HG03460 (cell line): ENCODE measurements around the gene ARPP21.
"Not testable (repeated sequence)": the region's sequence is repeated elsewhere in the genome, so short reads cannot be mapped to it uniquely, and the experiment has no call there.

Source experiments
- ATAC-seq: cut with Tn5 transposase; IDR thresholded peaks from one replicate; pipeline ENCODE4 v1.9.1; 2021; ENCODE audit not compliant: unreplicated experiment

ARPP21 gene

DNA sequence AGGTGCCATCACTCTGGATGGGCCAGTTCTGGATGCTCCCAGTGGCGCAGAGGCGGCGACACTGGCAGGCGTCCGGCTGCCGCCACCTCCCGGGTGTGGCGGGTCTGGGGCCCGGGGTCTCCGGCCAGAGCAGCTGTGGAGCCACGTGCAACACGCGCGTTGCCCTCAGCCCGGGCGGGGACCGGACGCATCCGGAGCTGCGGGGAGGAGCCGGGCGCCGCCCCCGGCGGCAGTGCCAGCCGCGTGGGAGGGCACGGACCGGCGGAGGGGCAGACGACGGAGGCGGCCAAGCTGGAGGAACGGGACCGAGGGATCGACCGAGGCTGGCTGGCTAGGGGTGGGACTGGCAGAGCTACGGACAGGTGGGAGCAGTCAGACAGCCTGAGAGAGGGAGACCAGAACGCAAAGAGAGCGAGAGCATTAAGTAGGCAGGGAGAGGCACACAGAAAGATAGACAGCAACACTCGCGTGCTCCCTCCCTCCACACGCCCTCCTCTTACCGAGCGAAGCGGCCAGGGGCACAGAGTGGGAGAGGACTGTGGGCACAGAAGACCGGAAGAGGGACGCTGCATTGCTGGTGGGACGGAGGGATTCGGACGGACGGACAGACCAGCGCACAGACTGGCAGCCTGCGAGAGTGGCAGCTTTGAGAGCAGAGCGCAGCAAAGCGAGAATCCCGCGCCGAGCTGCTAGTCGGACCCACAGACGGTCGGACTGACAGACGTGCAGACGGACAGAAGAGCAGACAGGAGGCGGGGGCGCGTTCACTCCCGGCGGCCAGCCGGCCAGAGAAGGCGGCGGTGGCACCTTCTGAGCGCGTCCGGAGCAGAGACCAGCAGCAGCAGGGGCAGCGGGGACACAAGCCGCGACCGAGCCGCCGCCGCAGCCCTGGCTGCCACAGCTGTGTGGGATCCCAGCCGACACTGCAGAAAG lies at the start of gene ARPP21:
ARPP21 (plus strand) TSS at position 272 of the 933 bp plus-strand sequence. CDS start 42,227 bp downstream, outside the sequence.
- ATAC-seq, result no peak

DNA sequence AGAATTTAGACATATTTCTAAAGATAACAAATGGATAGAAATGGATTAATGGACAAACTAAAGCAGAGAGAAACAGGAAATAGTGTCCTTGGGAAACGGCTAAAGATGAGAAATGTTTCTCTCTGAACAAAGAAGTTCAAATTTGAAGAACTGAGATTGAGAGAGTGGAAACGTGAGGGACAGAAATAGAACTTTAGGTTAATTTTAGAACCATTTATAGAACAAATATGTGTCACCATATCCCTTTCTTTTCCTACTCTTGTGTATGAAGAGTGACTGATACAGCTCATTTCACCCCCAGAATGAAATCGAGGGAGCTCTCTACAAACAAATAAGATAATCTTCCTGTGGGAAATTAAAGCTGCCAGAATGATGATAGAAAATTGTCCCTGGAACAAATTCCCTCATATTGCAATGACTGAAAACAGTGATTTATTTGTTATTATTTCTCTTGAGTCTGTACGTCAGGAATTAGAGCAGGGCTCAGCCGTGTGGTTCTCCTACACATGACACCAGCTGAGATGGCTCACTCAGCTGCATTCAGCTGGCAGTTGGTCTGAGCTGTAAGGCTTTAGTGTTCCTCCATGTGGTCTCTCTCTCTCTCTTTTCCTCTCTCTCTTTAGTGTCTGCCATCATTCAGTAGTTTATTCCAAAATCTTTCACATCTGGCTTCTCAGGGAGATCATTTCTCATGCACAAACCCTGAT lies 46.6 kb upstream of the ARPP21 start:
- ATAC-seq, result no peak

DNA sequence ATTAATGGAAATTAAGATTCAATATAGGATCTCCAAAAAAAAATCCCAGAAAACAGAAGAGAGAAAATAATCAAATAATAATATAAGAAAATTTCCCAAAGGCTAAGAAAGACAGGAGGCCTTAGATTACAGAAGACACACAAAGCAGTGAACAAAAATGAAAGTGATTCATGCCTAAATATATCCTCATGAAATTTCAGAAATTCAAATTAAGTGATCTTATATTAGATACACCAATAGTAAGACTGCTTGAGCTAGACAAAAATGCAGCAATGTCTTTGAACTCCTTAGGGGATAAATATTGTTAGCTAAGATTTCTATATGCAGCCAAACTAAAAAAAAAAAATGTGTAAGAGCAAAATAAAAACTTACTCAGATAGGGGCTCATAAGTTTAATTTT lies 44.6 kb upstream of the ARPP21 start:
- no peak for ATAC-seq

DNA sequence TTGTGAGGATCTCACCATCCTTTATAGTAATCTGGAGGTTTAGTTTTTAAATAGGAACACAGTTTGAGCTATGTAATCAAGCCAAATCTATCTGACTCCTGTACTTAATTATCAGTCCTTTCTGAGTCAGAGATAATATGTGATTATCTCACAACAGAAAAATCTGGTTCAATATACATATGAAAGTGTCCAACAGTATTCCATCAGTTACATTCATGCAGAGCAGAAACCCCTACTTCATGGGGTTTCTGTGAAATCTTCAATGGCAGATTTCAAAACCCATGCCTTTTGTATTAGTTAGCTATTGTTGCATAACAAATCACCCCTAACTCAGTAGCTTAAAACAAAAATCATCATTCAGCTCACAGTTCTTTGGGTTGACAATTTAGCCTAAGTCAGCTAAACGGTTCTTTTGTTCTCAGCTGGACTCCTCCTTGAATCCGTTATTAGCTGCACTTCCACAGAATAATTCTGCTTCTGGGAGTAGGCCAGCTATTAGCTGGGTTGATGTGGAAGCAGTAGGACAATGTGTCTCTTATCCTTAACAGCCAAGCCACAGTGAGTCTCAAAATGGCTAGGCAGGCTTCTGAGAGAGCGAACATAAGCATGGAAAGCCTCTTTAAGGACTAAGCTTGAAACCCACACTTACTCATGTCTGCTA lies 42.9 kb upstream of the ARPP21 start:
- ATAC-seq, result no peak

DNA sequence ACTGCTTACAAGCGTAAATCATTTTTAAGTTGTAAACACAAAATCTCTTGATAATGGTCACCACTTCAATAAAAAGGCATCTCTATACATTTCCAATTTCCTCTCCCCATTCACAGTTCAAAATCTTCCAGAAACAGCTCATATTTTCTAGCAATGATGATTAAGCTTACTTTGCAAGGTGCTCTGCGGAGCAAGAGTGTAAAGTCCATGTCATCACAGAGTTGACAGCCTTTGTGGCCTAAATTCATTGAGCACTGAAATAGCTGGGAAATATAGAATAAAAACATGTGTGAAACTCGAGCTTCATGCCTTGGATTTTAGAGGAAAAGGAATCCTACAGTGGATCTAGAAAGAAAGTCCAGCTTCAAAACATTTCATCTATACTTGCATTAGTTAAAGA lies 41.8 kb upstream of the ARPP21 start:
- no peak for ATAC-seq

DNA sequence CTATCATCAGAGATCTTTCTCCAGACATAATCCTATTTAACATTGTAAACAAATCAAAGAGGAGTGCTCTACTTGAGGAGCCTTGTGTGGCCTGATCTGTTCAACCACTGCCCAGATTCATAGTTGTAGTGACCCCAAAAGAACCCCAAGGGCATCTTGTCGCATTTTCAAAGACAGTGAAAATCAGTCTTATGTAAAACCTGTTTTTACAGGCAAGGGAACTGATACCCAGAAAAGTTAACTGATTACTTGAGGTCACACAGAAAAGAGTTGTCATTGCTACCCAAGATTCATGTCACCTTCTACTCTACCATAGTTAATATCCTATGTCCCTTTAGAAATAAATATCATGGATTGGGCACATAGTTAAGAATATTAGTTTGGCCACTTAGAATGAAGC lies 40.5 kb upstream of the ARPP21 start:
- no peak for ATAC-seq

DNA sequence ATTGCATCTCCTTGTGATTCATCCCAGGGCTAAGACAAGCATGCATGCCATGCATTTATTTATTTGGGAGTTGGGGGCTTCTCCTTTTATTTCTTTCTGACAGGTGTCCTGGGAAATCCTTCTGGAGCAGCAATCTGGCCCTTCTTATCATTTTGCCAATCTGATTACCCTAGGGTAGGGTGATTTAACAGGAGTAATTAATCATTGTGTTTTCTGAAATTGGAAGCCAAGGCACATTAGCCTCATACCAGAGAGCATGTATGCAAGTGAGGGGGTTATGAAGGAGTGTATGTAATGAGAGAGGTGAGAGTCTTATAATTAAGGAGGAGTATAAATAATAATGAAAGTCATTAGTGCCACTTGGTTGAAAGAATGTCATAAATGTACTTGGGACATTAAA lies 37.4 kb upstream of the ARPP21 start:
- no peak for ATAC-seq

DNA sequence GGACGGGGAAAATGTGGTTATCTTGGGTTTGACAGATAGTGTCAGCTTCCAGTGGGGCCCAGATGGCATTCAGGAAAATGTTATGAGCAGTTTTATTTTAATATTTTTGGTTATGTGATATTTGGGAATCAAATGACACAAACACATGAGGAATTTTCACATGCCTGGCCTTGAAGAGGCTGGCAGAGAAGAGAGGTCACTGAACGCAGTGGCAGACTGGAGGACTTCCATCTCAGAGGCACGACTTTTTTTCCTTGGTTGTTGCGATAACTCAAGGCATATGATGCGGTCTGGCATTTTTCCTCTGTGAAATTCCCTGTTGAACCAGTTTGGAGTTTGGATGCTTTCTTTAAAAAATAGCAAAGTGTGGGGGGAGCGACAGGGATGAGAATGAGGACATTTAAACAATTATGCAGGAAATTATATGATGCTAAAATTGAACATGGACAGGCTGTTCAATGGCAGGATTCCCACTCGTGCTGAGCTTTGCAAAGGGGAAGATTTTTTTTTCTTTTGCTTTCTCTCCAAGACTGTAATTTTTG lies 36.9 kb upstream of the ARPP21 start:
- no peak for ATAC-seq

DNA sequence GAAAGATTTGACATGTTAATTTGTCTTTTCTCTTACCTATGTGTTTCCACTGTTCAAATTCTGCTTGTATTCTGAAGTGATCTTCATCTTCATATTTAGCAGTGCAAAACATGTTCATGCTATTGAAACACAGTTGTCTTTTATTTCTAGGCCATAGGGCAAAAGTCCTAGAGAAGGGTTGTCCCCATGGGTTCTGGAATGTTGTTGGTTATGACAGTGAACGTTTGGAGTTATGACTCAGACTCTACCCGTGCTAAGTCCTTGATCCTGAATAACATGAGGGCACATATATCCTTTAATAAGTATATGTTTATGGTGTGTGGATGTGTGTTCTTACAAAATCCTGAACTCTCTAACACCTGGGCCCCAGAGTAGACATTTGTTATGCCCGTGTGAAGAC lies 23.0 kb upstream of the ARPP21 start:
- ATAC-seq, result no peak

DNA sequence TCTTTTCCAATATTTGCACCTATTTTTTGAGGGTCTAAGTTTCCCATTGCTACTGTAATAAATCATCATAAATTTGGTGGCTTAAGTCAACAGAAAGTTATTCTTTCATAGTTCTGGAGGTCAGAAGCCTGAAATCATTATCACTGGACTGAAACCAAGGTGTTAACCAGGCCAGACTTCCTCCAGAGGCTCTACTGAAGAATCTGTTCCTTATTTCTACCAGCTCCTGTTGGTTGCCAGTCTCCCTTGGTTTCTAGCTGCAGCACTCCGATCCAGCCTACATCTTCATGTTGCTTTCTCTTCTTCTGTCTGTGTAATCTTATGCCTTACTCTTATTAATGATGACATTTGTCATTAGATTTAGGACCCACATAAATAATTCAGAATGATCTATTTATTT lies 22.0 kb upstream of the ARPP21 start:
- ATAC-seq, result no peak

DNA sequence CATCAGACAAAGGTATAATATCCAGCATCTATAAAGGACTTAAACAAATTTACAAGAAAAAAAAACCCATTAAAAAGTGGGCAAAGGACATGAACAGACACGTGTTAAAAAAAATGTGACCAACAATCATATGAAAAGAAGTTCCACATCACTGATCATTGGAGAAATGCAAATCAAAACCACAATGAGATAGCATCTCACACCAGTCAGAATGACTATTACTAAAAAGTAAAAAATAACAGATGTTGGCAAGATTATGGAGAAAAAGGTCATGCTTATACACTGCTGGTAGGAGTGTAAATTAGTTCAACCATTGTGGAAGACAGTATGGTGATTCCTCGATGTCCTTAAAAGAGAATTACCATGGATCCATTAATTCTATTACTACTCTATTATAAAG lies 19.1 kb upstream of the ARPP21 start:
- not testable (repeated sequence) for ATAC-seq

DNA sequence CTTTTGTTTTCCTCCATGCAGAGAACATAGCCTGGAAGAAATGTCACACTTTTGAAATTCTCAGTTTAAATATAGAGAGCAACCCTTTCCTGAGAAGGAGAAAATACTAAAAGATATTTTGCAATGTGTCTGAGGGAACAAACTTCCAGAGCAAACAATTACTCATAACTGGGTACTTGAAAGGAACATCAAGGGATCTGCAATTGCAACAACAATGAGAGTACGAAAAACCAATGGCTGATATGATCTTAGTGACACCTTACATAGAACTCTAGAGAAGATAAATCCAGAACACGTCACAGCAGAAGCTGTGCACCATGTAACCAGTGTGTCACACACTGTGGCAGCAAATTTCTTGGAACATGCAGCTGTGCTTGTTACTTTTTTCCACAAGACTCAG lies 14.6 kb upstream of the ARPP21 start:
- no peak for ATAC-seq

DNA sequence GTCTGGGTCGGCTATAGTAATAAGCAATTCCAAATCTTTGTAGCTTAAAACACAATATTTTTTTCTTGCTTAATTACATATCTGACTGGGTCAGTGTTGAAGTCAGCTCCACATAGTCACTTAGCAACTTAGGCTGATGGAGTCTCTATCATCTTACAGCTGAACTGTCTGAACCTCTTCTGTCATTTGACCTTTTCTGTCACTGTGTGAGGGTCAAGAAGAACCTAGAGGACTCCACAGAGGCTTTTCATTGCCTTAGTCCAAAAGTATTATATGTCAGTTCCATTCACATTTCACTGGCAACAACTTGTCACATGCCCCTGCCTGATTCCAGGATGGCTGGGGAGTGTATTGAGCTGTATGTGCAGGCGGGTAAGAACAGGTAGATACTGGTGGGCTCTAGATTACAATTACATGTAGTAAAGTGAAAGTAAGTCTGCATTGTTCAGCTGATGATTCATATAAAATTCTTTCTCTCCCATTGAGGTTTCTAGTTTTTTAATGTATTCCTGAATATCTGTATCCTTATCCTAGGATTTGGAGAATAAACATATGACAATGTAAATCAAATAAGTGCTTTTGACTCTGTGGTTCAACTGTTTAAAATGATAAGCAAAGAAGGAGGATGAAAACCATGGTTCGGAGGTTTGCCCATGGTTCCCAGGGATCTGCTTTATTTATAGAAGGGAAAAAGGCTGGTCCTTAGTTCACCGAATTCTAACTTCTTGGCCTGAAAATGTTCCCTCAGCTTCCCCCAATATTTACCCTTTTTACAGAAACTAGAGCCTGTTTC lies 5.8 kb upstream of the ARPP21 start:
- ATAC-seq, result no peak

DNA sequence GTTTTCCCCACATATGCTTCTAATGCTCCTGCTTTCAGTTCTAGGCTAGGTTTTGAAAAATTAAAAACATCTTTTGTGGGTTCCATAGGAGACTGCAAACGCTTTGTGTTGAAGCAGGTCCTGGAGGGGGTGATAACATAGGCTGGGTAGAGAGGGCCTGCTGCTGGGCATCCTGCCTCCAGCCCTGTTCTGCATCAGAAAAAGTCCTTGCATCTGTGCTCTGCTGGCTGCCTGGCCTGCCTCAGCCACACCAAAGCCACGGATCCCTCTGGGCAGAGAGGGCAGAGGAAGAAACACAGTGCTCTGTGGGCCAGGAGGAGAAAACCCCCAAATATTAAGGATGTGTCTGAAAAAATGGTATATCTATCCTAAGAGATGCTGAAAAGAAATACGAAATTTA lies 3.9 kb upstream of the ARPP21 start:
- no peak for ATAC-seq

DNA sequence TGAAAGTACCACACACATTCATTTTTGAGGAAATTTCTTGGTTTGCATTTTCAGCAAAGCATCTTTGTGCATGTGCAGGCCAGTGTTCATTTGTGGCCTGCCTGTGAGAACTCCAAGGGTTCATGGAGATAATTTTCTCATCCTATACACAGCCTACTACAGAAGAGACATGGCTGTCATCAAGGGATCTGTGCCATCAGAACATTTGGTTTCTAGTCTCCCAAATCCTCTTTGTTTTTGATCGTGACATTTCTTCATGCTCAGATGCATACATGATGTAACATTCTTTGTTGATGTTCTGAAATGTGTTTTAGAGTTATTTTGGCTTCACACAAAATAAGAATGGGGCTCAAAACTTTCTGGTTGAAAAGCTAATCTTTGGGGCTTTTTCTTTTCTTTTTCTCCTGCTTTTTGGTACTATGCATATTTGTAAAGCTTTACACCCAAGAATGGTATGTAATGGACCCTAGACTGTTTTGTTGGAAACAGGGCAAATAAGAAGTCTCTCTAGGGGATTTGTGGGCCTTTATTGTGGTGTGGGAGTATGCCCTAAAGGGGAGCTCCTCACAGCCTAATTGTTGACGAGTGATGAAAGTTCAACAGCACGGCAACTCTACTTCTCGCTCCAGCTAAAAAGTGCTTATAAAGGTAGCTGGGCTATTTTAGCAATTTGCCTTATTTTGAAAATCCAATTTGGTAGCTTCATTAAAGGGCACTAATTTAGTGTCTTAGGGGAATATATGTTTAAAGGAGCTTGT lies 3.2 kb upstream of the ARPP21 start:
- ATAC-seq, result no peak

DNA sequence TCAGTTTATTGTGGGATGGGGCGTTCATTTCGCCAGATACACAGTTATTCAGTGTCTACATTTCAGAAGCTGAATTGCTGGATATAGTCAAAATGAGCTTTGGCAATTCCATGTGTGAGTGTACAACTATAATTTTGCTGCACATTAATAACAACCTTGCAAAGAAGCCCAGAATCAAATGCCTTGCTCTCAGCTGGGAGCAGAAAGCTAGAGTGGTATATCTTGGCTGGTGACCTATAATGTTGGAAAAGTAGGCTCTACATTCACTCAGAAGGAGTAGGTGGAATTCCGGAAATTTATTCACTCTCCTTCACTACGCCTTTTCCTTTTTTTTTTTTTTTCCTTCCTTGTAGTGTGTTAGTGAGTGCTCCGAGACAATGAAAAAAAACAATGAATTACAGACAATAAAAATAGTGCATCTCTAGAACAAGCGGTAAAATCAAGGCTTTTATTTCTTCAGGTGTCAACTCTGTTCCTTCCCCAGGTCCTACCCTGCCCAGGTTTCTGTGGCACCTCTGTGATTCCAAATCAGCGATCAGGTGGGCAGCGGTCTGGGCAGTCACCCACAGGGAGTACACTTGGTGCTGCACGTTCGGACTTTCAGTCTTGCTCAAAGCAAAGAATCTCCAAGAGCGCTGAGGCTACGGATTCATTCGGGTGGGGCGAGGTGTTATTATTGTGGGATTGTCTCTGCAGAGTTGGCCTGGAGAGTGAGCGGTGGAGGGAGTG lies 910 bp upstream of the ARPP21 start:
- no peak for ATAC-seq

DNA sequence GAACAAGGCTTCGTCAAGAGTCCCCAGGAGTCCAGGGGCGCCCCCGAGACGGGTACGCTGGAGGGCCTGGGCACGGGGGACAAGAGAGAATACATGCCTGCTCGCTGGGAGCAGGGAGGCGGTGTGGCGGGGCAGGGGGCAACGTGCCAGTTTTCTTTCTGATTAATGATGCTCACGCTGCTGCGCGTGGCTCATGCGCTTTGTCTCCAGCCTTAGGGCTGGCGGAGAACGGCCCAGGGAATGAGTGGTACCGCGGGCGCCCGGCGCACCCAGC lies 408 bp upstream of the ARPP21 start:
- ATAC-seq, result no peak

DNA sequence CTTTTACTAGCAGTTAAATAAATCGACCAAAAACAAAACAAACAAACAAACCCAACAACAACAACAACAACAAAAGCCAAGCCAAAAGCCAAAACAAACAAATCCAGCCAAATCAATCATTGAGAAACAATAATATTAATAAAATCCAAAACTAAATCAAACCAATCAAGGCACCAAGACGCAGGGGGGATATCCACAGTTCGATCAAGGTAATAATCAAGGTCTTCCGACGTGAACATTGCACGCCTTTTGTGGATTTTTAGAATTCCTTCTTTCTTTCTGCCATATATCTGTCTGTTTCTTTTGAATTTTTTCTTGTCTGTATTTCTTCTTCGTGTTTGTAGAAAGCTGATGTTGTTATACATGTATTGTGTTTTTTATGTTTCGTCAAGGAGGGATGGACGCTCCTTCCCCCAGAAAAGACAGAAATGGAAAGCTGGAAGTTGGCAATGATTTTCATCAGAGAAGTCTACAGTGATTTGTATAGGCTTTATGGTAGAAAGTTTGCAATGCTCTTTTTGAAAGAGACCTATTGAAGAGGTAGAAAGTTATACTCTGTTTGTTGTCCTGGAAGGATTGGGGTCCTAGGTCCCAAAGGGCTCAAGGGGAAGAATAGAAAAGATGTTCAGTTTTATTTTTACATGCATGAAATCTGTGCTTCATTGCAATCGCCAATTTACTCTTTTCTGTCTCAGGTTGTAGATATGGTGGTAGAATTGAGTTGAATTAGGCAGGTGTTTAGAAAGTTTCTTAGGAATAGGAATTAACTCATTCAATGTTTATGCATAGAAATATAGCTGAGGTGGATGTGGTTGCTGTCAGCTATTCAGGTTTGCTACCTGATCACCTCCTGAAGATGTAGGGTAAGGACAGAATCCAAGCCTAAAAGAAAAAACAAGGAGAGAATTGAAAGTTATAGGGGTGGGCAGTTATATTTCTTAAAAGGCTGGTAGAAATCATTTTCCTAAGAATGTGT lies 1.2 kb downstream of the ARPP21 start:
- ATAC-seq, result no peak
